Measurements from ENCODE around the gene CPA4.

Gene CPA4

GRCh38 chr7:130333832-130334231 is 40.9 kb downstream of the CPA4 start:
- in situ Hi-C loops (cut with MboI; ENCODE audit: low pct_unique_long_range_greater_than_20kb, low sequenced_read_pairs), result no loop called here
- DNase-seq, result no peak

DNA sequence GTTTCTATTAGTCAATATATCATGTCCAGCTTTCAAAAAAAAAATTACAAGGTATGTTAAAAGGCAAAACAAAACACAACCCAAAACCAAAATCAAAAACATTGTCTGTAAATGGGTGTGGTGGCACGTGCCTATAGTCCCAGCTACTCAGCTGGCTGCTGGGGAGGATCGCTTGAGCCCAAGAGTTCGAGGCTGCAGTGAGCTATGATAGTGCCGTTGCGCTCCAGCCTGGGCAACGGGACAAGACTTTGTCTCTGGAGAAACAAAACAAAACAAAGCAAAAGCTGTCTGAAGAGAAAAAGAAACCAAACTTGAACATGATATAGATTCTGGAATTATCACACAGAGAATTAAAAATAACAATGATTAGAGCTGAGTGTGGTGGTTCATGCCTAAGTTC is 41.3 kb downstream of the CPA4 start:
- no peak for DNase-seq
- in situ Hi-C loops (cut with MboI; ENCODE audit: low pct_unique_long_range_greater_than_20kb, low sequenced_read_pairs), result no loop called here

DNA sequence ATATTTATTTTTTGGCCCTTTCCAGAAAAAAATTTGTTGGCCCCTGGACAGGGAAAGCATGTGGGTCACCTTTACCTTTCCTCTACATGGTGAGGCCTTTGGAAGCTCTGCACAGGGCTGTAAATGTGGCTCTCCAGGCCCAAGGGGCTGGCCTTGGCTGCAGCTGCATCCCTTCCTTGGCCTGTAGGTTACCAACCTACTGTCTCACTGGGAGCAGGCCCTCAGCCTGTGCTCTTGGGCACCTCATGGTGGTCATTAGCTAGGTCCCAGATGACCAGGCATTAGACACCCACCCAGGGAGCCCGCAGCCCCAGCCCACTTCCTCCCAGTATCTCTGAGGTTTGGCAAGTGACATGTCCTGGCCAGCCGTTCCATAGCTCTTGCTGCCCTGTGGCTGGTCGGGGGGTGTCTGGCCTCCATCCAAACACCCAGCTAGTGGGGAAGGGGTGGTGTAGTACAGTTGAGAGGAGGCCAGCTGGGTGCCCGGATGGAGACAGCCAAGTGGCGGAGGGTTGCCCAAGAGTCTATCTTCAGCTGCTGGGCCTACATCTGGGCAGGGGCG is 44.5 kb downstream of the CPA4 start:
- in situ Hi-C loops (cut with MboI; ENCODE audit: low pct_unique_long_range_greater_than_20kb, low sequenced_read_pairs), result no loop called here

DNA sequence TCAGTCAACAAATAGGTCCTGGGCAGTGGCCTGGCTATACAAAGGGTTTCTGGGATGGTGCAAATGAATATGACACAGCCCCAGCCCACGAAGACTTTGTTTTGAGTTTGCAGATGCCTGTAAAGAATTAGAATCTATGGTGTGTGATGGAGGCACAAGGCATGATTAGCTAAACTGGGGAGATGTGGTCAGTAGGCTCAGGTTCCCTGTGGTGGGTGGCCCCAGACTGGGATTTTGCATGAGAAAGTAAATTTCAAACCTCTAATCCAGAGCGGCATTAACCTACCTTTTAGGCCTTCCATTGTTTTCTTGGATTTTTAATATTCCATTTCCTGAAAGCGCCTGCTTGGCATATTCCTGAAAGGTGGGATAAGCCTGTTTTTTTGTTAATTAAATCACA is 45.3 kb downstream of the CPA4 start:
- DNase-seq, result no peak
- in situ Hi-C loops (cut with MboI; ENCODE audit: low pct_unique_long_range_greater_than_20kb, low sequenced_read_pairs), result no loop called here

More for the DNA sequence above, 44.5 kb downstream of the CPA4 start:
- no peak for DNase-seq

DNA sequence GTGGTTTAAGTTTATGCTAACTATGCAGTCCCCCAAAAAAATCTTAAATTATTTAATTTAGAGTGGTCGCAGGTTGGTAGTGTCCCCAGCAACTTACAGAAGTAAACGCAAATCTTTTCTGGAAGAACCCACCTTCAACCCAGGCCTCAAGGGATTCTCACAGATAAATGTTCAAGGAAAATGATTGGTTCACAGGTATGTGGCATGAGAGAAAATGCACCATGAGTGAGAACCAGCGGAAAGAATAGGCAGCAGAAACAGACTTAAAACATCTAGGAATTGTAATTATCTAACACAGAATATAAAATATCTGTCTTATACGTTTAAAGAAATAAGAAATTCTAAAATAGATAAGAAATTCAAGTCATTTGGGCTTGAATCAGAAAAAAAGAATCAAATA is 48.9 kb downstream of the CPA4 start:
- no peak for DNase-seq
- in situ Hi-C loops (cut with MboI; ENCODE audit: low pct_unique_long_range_greater_than_20kb, low sequenced_read_pairs), result no loop called here

DNA sequence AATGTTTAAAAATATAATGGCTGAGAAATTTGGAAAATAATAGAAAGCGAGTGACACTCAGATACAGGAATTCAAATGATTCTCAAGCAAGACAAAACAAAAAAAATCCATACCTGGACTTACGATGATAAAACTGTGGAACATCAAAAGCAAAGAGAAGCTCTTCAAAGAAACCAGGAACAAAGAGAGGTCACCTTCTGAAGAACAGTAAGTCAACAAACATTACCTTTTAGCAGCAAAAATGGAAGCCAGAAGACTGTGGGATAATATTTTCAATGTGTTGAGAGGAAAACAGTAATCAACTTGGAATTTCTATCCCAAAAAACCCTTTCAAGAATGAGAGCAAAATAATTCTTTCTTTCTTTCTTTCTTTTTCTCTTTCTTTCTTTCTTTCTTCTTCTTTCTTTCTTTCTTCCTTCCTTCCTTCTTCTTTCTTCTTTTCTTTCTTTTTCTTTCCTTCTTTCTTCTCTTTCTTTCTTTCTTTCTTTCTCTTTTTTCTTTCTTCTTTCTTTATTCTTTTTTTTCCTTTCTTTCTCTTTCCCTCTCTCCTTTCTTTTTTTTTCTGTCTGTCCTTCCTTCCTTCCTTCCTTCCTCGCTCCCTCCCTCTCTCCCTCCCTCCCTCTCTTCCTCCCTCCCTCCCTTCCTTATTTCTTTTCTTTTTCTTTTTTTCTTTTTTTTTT is 49.9 kb downstream of the CPA4 start:
- no peak for DNase-seq
- in situ Hi-C loops (cut with MboI; ENCODE audit: low pct_unique_long_range_greater_than_20kb, low sequenced_read_pairs), result no loop called here

- in situ Hi-C loops (cut with MboI; ENCODE audit: low pct_unique_long_range_greater_than_20kb, low sequenced_read_pairs), result no loop called here
- DNase-seq, result no peak
Measured at GRCh38 chr7:130344271-130344866, 51.4 kb downstream of the CPA4 start, which contains the start of gene CPA5. Gene CPA5, plus strand, starts transcription at chr7:130344816. Its CDS starts 1,670 bp downstream, at chr7:130346486.

DNA sequence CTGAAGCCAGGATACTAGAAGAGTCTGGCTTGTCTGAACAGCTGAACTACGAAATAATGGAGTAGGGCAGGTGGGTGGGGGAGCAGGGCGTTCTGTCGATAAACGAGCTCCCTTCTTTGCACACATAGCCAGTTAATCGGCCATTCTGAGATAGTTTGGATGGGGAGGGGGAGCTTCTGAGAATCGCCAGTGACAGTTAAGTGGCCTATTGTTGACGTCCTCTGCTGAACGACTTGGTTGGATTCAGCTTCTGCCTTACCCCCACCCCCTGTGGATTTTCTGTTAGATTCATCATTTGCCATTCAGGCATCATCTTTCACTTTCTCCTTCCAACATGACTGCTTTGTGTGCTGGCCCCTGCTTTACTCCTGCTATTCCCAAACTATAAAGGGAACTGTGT is 52.2 kb downstream of the CPA4 start:
- DNase-seq, result no peak
- in situ Hi-C loops (cut with MboI; ENCODE audit: low pct_unique_long_range_greater_than_20kb, low sequenced_read_pairs), result no loop called here

DNA sequence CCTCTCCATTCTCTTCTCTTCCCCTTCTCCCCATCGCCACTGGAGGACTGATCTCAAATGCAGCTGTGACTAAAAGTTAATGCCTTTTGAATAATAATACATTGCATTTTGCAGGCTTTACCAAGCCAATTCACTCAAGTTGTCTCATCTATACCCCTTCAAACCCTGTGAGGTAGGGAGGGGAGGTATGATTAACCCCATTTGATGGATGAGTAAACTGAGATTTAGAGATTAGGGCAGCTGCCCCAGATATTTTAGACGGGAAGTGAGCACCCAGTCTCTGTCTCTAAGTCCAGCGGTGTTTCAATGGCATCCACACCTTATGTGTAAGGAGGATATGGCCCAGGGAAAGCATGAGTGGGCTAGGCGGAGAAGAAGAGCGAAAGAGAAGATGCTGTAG is 52.8 kb downstream of the CPA4 start:
- DNase-seq, result no peak
- in situ Hi-C loops (cut with MboI; ENCODE audit: low pct_unique_long_range_greater_than_20kb, low sequenced_read_pairs), result no loop called here

- DNase-seq, result no peak
- in situ Hi-C loops (cut with MboI; ENCODE audit: low pct_unique_long_range_greater_than_20kb, low sequenced_read_pairs), result no loop called here
Measured at GRCh38 chr7:130346177-130346905, 53.4 kb downstream of the CPA4 start.

GRCh38 chr7:130346941-130347340 is 54.0 kb downstream of the CPA4 start:
- DNase-seq, result no peak
- in situ Hi-C loops (cut with MboI; ENCODE audit: low pct_unique_long_range_greater_than_20kb, low sequenced_read_pairs), result no loop called here

DNA sequence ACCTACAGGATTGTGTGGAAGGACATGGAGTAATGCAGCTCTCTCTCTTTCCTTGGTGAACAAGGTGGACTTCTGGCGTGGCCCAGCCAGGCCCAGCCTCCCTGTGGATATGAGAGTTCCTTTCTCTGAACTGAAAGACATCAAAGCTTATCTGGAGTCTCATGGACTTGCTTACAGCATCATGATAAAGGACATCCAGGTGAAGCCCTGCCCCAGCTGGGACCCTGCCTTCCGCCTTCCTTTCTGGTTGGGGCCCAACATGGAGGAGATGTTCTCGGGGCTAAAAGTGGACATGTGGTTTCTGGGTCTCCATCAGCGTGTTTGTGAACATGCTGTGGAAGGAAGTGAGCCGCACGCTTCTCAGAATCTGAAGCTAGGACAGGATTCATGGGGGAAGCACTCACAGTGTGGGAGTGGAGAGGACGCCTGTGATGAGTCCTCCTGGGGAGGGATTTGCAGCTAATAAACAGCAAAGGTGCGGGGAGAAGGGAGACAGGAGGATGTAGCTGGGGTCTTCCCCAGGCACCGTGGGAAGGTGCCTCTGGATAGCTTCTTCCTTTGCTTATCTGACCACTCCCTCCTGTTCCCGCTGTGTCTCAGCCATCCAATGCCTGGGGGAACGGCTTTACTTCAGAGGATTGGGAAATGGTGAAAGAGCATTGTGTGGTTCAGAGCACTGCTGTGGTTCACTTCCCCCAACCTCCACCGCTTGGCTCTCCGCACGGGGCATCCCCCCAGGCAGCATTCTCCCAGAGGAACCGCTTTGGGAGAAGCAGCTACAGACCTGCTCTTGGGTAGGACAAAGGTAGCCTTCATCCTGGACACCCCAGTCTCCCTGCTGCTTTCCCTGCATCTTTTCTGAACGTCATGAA is 57.2 kb downstream of the CPA4 start:
- peak; percentile 69 for DNase-seq
- in situ Hi-C loops (cut with MboI; ENCODE audit: low pct_unique_long_range_greater_than_20kb, low sequenced_read_pairs), result no loop called here

DNA sequence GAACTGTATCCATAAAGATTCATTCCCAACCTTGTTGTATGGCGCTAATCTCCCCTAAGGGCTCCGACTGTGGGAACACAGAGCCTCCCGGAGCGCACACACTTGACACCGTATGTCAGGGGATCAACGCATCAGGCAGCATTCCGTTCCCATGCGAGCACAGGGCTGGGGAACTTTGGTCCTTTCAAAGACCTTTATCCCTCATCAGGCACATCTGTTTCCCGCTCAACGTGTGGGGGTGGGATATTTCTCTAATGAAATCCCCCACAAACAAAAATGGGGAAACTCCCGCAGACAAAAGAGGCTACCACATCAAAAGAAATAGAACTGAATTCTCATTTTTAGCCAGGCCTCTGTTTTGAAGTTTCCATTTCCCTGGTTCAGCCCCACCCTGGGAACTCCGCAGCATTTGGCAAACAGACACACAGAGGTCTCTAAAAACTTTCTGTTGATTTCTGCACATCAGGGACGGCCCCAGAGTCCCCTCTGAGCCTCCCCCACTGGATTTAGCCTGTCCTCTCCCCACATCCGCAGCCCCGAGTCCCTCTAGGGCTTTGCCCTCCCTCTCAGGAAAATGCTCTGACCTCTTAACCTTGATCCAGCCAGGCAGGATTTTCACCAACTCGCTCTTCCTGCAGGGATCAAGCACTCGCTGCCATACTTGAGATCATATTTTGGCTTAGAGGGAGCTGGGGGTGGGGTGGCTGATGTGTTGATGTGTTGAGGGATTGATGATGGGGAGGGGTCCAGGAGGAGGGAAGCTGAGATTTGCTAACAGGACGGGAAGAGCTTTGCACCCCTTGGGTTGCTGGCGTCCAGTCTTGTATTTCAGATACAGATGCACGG is 58.2 kb downstream of the CPA4 start:
- no peak for DNase-seq
- in situ Hi-C loops (cut with MboI; ENCODE audit: low pct_unique_long_range_greater_than_20kb, low sequenced_read_pairs), result no loop called here

- no peak for DNase-seq
- in situ Hi-C loops (cut with MboI; ENCODE audit: low pct_unique_long_range_greater_than_20kb, low sequenced_read_pairs), result no loop called here
Measured at GRCh38 chr7:130351791-130352090, 58.8 kb downstream of the CPA4 start.

DNA sequence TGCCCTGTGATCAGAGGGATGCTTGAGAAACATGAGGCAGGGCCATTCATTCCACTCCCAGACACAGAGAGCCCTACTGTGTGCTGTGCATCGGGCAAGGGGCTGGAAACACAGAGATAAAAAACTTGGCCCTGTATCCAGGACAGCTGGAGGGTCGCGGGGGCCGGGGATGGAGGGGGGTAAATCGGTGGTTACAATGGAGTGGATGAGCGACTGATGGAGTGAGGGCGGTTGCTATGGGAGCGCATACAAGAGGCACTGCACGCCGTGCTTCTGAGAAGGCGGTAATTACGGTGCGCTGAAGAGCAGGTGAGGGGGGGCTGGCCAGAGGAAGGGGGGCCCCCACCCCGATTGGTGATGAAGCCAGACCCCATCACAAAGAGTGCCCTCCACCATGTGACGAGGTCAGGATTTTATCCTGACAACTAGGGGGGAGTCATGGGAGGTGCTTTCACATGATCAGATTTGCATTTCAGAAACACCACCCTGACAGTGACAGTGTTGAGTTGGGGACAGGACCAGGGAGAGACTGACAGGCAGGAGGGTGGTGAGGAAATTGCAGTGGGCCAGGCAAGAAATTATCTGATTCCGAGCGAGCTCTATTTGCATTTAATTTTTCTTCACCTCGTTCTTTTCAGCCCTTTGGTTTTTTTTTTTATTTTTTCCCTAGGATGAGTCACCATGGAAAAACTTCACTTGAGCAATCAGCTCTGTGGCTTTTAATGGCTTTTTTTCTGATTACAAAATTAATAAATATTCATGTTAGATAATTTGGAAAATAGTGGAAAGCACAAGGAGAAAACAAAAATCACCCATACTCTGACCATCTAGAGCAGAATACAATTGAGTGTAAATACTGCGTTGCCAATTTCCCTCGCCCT is 59.5 kb downstream of the CPA4 start:
- in situ Hi-C loops (cut with MboI; ENCODE audit: low pct_unique_long_range_greater_than_20kb, low sequenced_read_pairs), result no loop called here
- DNase-seq, result no peak

DNA sequence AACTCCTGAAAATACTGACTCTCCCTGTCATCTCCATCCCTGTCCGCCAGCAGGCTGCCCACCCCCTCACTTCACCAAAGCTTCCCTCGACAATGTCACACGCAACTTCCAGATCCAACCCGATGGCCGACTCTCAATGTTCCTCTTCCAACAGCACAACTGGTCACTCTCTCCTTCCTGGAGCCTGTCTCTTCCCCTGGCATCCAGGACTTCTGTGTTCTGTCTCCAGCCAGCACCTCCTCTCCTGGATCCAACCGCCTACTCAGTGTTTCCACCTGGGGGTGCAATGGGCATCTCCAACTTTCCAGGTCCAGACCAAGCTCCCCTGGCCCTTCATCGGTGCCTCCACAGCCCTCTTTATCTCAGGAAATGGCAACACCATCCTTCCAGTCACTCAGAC is 60.2 kb downstream of the CPA4 start:
- in situ Hi-C loops (cut with MboI; ENCODE audit: low pct_unique_long_range_greater_than_20kb, low sequenced_read_pairs), result no loop called here

DNA sequence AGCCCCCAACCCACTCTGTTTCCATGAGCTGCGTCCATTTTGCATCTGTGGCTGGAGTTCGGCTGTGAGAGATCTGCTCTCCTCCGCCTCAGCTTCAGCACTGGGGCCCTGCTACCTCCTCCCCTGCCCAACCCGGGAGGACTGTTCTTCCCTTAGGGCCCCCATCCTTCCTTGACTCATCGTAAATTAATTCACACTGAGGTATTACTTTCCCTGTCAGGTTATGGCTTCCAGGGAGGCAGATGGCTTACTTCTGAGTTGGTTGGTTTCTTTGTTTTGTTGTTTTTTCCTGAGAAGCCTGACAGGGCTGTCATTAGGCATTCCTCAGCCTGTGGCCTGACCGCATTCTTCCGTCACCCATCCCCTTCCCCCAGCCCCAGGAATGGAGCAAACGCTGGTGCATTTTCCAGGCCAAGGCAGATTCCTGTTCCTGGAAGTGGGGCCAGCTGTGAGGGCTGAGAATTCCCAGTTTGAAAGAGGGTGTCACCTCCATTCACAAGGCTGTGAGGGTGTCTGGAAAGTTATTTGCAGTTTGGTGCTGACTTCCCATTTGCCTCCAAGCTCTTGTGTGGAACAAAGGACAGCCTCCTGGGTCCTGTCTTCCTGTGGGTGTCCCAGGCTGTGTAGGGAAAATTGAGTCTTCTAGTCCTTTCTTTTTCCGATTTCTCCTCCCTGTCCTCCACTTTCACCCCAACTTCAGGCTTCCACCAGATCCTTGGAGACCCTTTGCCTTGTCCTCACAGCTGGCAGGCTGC is 63.3 kb downstream of the CPA4 start:
- in situ Hi-C loops (cut with MboI; ENCODE audit: low pct_unique_long_range_greater_than_20kb, low sequenced_read_pairs), result no loop called here
- peak; percentile 48 for DNase-seq

More for the DNA sequence above, 60.2 kb downstream of the CPA4 start:
- no peak for DNase-seq

Data from KBM-7 (cell line).